Chondrocyte (in vitro differentiated cells): ENCODE results near the gene GIT1. TPM values are rescaled to one million over a fixed set of nuclear protein-coding genes. Genes with fewer than 3 reads are reported as not detected.

Source experiments
- DNase-seq: peaks from one replicate; pipeline ENCODE4 v3.0.0; 2021; ENCODE audit warnings: mixed read lengths, low spot score
- H3K27ac Mint-ChIP-seq: one replicate; pipeline ENCODE4 v1.8.0; 2021; ENCODE audit warnings: mild to moderate bottlenecking, moderate library complexity, mixed read lengths; ENCODE audit not compliant: unreplicated experiment
- H3K27me3 Mint-ChIP-seq: 2 replicates; pipeline ENCODE4 v1.8.0; 2021; ENCODE audit warnings: low read depth, mixed read lengths
- H3K36me3 Mint-ChIP-seq: 2 replicates; pipeline ENCODE4 v1.8.0; 2021; ENCODE audit warnings: low read depth, mixed read lengths
- H3K4me1 Mint-ChIP-seq: 2 replicates; pipeline ENCODE4 v1.8.0; 2021; ENCODE audit warnings: low read depth, mild to moderate bottlenecking, mixed read lengths
- H3K4me3 Mint-ChIP-seq: one replicate; pipeline ENCODE4 v1.8.0; 2021; ENCODE audit warnings: mild to moderate bottlenecking, moderate library complexity, mixed read lengths; ENCODE audit not compliant: unreplicated experiment
- H3K9me3 Mint-ChIP-seq: 2 replicates; pipeline ENCODE4 v1.8.0; 2021; ENCODE audit warnings: low read depth, mixed read lengths
- CTCF ChIP-seq: fragments of 200-600 bp; sonication (generic); IDR thresholded peaks from 2 replicates; pipeline ENCODE4 v1.5.0; 2021; ENCODE audit warnings: antibody characterized with exemption, mild to moderate bottlenecking, moderate library complexity
- total RNA-seq: library from RNA; stranded (reverse); gene quantifications from 3 replicates; pipeline ENCODE4 v1.2.1, GENCODE V29; 2021

GIT1 gene
- total RNA-seq, 1 donor from 2014 or later: 37.7 TPM

GRCh38 chr17:29612094-29612403 is 22.6 kb upstream of the GIT1 start:
- Mint-ChIP-seq H3K9me3 (no peaks in the 10 kb centered on the region), H3K27ac (no peak overlapping the region), H3K4me1 (peaks cover 15% of the 10 kb centered on the region), H3K36me3 (no peaks in the 10 kb centered on the region), H3K4me3 (no peak overlapping the region), H3K27me3 (peaks cover under 1% of the 10 kb centered on the region)
- peak; percentile 83 for DNase-seq
- TF ChIP-seq CTCF: no peak

- no peak for TF ChIP-seq CTCF
- H3K36me3 Mint-ChIP-seq: no peaks in the 10 kb centered on the region
- H3K4me3 Mint-ChIP-seq: no peak overlapping the region
- H3K9me3 Mint-ChIP-seq: no peaks in the 10 kb centered on the region
- DNase-seq: no peak
- no peaks in the 10 kb centered on the region for H3K27me3 Mint-ChIP-seq
- no peak overlapping the region for H3K27ac Mint-ChIP-seq
- H3K4me1 Mint-ChIP-seq: peaks cover 14% of the 10 kb centered on the region
These were observed 22.1 kb upstream of the GIT1 start for GRCh38 chr17:29611351-29612093.

- no peak for DNase-seq
- TF ChIP-seq CTCF: no peak
- no peaks in the 10 kb centered on the region for H3K27me3 Mint-ChIP-seq
- H3K36me3 Mint-ChIP-seq: no peaks in the 10 kb centered on the region
- no peak overlapping the region for H3K4me3 Mint-ChIP-seq
- H3K27ac Mint-ChIP-seq: no peak overlapping the region
- peaks cover 4% of the 10 kb centered on the region for H3K4me1 Mint-ChIP-seq
- no peaks in the 10 kb centered on the region for H3K9me3 Mint-ChIP-seq
These were observed 20.9 kb upstream of the GIT1 start for GRCh38 chr17:29610395-29610794.

GRCh38 chr17:29608986-29609385 is 19.5 kb upstream of the GIT1 start:
- Mint-ChIP-seq H3K4me3 (no peak overlapping the region), H3K27me3 (no peaks in the 10 kb centered on the region), H3K36me3 (no peaks in the 10 kb centered on the region), H3K4me1 (no peaks in the 10 kb centered on the region), H3K9me3 (no peaks in the 10 kb centered on the region), H3K27ac (no peak overlapping the region)
- DNase-seq: peak; percentile 79
- no peak for TF ChIP-seq CTCF

- no peak for TF ChIP-seq CTCF
- Mint-ChIP-seq H3K27ac (no peak overlapping the region), H3K36me3 (no peaks in the 10 kb centered on the region), H3K4me3 (no peak overlapping the region), H3K9me3 (no peaks in the 10 kb centered on the region), H3K27me3 (no peaks in the 10 kb centered on the region), H3K4me1 (peaks cover 6% of the 10 kb centered on the region)
- peak; percentile 90 for DNase-seq
These were observed 18.2 kb upstream of the GIT1 start for GRCh38 chr17:29607557-29608195.
